Esophagus squamous epithelium (tissue), 4 donors: Measurements from ENCODE around the gene CEP128.

Experiments
- POLR2A ChIP-seq, 4 donors: fragments of 450-650 bp; IDR thresholded peaks; one replicate each; pipeline ENCODE4 v1.6.1; 2017; ENCODE audit warnings: antibody characterized with exemption in 4 of 4, mild to moderate bottlenecking in 4 of 4, moderate library complexity in 3 of 4
- TF ChIP-seq, protein P1 (sequence below), 6 experiments: fragments of 450-650 bp in 4 of 6; fragments of 200-600 bp in 2 of 6; sonication (generic) in 2 of 6; IDR thresholded peaks; one replicate each; pipeline ENCODE4 v1.5.1; 2016 to 2019; ENCODE audit warnings: antibody characterized with exemption in 6 of 6, mild to moderate bottlenecking in 4 of 6, moderate library complexity in 4 of 6

DNA sequence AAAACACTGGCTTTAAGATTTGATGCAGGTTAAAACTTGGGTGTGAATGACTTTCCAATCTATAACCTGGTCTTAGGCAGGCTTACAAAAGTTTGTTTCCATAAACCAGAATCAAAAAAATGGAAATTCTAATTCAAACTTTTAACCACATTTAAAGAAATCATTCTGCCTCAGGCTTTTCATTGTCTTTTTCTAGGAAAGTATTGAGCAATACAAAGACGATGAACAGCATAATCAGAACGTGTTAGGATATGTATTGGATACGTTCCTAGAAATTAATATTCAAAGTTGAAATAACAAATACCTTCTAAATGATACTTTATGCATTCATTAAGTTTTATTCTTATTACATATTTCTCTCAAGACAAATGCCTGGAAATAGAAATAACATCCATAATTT is 172.9 kb downstream of the CEP128 start:
- no peak for TF ChIP-seq POLR2A (IDR thresholded peaks at IDR 0.05)
- TF ChIP-seq, protein P1, sequence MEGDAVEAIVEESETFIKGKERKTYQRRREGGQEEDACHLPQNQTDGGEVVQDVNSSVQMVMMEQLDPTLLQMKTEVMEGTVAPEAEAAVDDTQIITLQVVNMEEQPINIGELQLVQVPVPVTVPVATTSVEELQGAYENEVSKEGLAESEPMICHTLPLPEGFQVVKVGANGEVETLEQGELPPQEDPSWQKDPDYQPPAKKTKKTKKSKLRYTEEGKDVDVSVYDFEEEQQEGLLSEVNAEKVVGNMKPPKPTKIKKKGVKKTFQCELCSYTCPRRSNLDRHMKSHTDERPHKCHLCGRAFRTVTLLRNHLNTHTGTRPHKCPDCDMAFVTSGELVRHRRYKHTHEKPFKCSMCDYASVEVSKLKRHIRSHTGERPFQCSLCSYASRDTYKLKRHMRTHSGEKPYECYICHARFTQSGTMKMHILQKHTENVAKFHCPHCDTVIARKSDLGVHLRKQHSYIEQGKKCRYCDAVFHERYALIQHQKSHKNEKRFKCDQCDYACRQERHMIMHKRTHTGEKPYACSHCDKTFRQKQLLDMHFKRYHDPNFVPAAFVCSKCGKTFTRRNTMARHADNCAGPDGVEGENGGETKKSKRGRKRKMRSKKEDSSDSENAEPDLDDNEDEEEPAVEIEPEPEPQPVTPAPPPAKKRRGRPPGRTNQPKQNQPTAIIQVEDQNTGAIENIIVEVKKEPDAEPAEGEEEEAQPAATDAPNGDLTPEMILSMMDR (IDR thresholded peaks at IDR 0.05), result no peak
